H9 (cell line): ENCODE results near the gene CALY. TPM values are rescaled to one million over a fixed set of nuclear protein-coding genes. Genes with fewer than 3 reads are reported as not detected.
"Not testable (repeated sequence)": the region's sequence is repeated elsewhere in the genome, so short reads cannot be mapped to it uniquely, and the experiment has no call there.

Experiments
- DNase-seq: peaks from one replicate; pipeline ENCODE4 v3.0.0-alpha.2; 2017
- H2AFZ ChIP-seq: one replicate; pipeline ENCODE4 v1.6.1; 2013; ENCODE audit warnings: mild to moderate bottlenecking, low read length, control low read depth, moderate library complexity
- H2AK5ac ChIP-seq: 2 replicates; pipeline ENCODE4 v1.6.1; 2013; ENCODE audit warnings: low read length, control low read depth, mixed read lengths; ENCODE audit not compliant: insufficient read length
- H2BK120ac ChIP-seq: one replicate; pipeline ENCODE4 v1.6.1; 2013; ENCODE audit warnings: low read depth, mild to moderate bottlenecking, low read length, control low read depth, inconsistent platforms; ENCODE audit not compliant: poor library complexity, severe bottlenecking
- H2BK12ac ChIP-seq: 2 replicates; pipeline ENCODE4 v1.6.1; 2013; ENCODE audit warnings: low read length, control low read depth, mixed read lengths, low read depth; ENCODE audit not compliant: insufficient read length
- H2BK15ac ChIP-seq: 2 replicates; pipeline ENCODE4 v1.6.1; 2013; ENCODE audit warnings: low read depth, low read length, control low read depth
- H2BK20ac ChIP-seq: one replicate; pipeline ENCODE4 v1.6.1; 2013; ENCODE audit warnings: low read depth, mild to moderate bottlenecking, low read length, control low read depth, inconsistent platforms; ENCODE audit not compliant: poor library complexity, severe bottlenecking
- H2BK5ac ChIP-seq: 2 replicates; pipeline ENCODE4 v1.6.1; 2013; ENCODE audit warnings: low read length, control low read depth, mixed read lengths; ENCODE audit not compliant: insufficient read length
- H3K14ac ChIP-seq: 2 replicates; pipeline ENCODE4 v1.6.1; 2013; ENCODE audit warnings: low read length, control low read depth; ENCODE audit not compliant: insufficient read depth
- H3K18ac ChIP-seq: 2 replicates; pipeline ENCODE4 v1.6.1; 2013; ENCODE audit warnings: low read depth, mild to moderate bottlenecking, mixed read lengths, low read length, control low read depth; ENCODE audit not compliant: insufficient read length
- H3K23ac ChIP-seq: 2 replicates; pipeline ENCODE4 v1.6.1; 2013; ENCODE audit warnings: low read length, control low read depth, mixed read lengths, low read depth; ENCODE audit not compliant: insufficient read length
- H3K23me2 ChIP-seq: 2 replicates; pipeline ENCODE4 v1.6.1; 2013; ENCODE audit warnings: low read depth, mild to moderate bottlenecking, mixed read lengths, low read length, control low read depth; ENCODE audit not compliant: insufficient read length, poor library complexity, severe bottlenecking
- H3K27ac ChIP-seq: 2 replicates; pipeline ENCODE4 v1.5.1; 2013; ENCODE audit warnings: low read length, control low read depth, mixed read lengths, low read depth; ENCODE audit not compliant: insufficient read length
- H3K27me3 ChIP-seq: 2 replicates; pipeline ENCODE4 v1.6.1; 2013; ENCODE audit warnings: low read length, control low read depth, inconsistent platforms; ENCODE audit not compliant: insufficient read depth
- H3K4ac ChIP-seq: 2 replicates; pipeline ENCODE4 v1.6.1; 2013; ENCODE audit warnings: low read depth, mild to moderate bottlenecking, control low read depth, inconsistent platforms, low read length, moderate library complexity
- H3K4me1 ChIP-seq: 2 replicates; pipeline ENCODE4 v1.6.1; 2013; ENCODE audit warnings: low read length, control low read depth, inconsistent platforms; ENCODE audit not compliant: insufficient read depth
- H3K4me2 ChIP-seq: 2 replicates; pipeline ENCODE4 v1.6.1; 2013; ENCODE audit warnings: low read length, control low read depth, mixed read lengths; ENCODE audit not compliant: insufficient read length, insufficient read depth
- H3K56ac ChIP-seq: 2 replicates; pipeline ENCODE4 v1.6.1; 2013; ENCODE audit warnings: low read depth, mild to moderate bottlenecking, mixed read lengths, low read length, control low read depth; ENCODE audit not compliant: insufficient read length
- H3K79me1 ChIP-seq: 2 replicates; pipeline ENCODE4 v1.6.1; 2013; ENCODE audit warnings: low read depth, mild to moderate bottlenecking, moderate library complexity, low read length, control low read depth, inconsistent platforms; ENCODE audit not compliant: insufficient read depth, poor library complexity, severe bottlenecking
- H3K79me2 ChIP-seq: 2 replicates; pipeline ENCODE4 v1.6.1; 2013; ENCODE audit warnings: low read length, control low read depth, inconsistent platforms; ENCODE audit not compliant: insufficient read depth
- H3K9ac ChIP-seq: 2 replicates; pipeline ENCODE4 v1.6.1; 2013; ENCODE audit warnings: low read length, control low read depth, mixed read lengths; ENCODE audit not compliant: insufficient read length; ENCODE audit errors: extremely low read depth
- H3K9me3 ChIP-seq: one replicate; pipeline ENCODE4 v1.6.1; 2013; ENCODE audit warnings: low read depth, low read length, inconsistent platforms; ENCODE audit not compliant: control insufficient read depth
- H3T11ph ChIP-seq: one replicate; pipeline ENCODE4 v1.6.1; 2013; ENCODE audit warnings: mild to moderate bottlenecking, low read length, control low read depth, inconsistent platforms
- H4K20me1 ChIP-seq: one replicate; pipeline ENCODE4 v1.6.1; 2013; ENCODE audit not compliant: control insufficient read depth, insufficient read length, insufficient read depth
- H4K5ac ChIP-seq: 2 replicates; pipeline ENCODE4 v1.6.1; 2013; ENCODE audit warnings: low read depth, mild to moderate bottlenecking, mixed read lengths, low read length, control low read depth; ENCODE audit not compliant: insufficient read length
- H4K8ac ChIP-seq: replicated peaks from 2 replicates; pipeline ENCODE4 v1.6.1; 2013; ENCODE audit warnings: low read length, control low read depth, mixed read lengths, low read depth; ENCODE audit not compliant: insufficient read length
- H4K91ac ChIP-seq: 2 replicates; pipeline ENCODE4 v1.6.1; 2013; ENCODE audit warnings: low read depth, mild to moderate bottlenecking, moderate library complexity, mixed read lengths, low read length, control low read depth; ENCODE audit not compliant: insufficient read length
- H3K27ac Mint-ChIP-seq, 3 experiments: 2 replicates in 2 of 3; 3 replicates in 1 of 3; pipeline ENCODE4 v1.8.0; 2020 to 2021; ENCODE audit warnings: mixed read lengths in 3 of 3, mild to moderate bottlenecking in 1 of 3, moderate library complexity in 1 of 3
- H3K27me3 Mint-ChIP-seq: 2 replicates; pipeline ENCODE4 v1.8.0; 2021; ENCODE audit warnings: low read depth, mild to moderate bottlenecking, moderate library complexity, mixed read lengths
- H3K36me3 Mint-ChIP-seq, 3 experiments: 2 replicates in 2 of 3; 3 replicates in 1 of 3; pipeline ENCODE4 v1.8.0; 2020 to 2021; ENCODE audit warnings: low read depth in 3 of 3, mixed read lengths in 3 of 3; ENCODE audit not compliant: insufficient read depth in 1 of 3
- H3K4me1 Mint-ChIP-seq, 2 experiments: 2 replicates each; pipeline ENCODE4 v1.8.0; 2020; ENCODE audit warnings: mixed read lengths in 2 of 2
- H3K4me3 Mint-ChIP-seq, 2 experiments: 2 replicates in 1 of 2; 3 replicates in 1 of 2; pipeline ENCODE4 v1.8.0; 2020 to 2021; ENCODE audit warnings: mild to moderate bottlenecking in 2 of 2, mixed read lengths in 2 of 2, moderate library complexity in 1 of 2
- H3K9me3 Mint-ChIP-seq, 2 experiments: 2 replicates in 1 of 2; 3 replicates in 1 of 2; pipeline ENCODE4 v1.8.0; 2020; ENCODE audit warnings: mild to moderate bottlenecking in 2 of 2, mixed read lengths in 2 of 2, moderate library complexity in 1 of 2
- CTCF ChIP-seq: fragments of 200-600 bp; sonication (generic); conservative IDR thresholded peaks from 3 replicates; pipeline ENCODE4 v1.8.0; 2021; ENCODE audit warnings: antibody characterized with exemption, mild to moderate bottlenecking
- WGBS: extraction: QIAGEN DNeasy Blood & Tissue Kit; methylation state at CpG from one replicate; pipeline ENCODE4 v1.1.7; 2013; ENCODE audit warnings: missing lambda C conversion rate, low lambda C conversion rate, mixed read lengths; ENCODE audit not compliant: insufficient read length; ENCODE audit errors: extremely low coverage; 5-methylcytosine and 5-hydroxymethylcytosine counted together
- total RNA-seq: library from RNA; stranded (reverse); gene quantifications from 2 replicates; pipeline ENCODE4 v1.2.1, GENCODE V29; 2021

Gene CALY
- total RNA-seq, 1 experiment from 2014 or later = 2.9 TPM

- Histone ChIP-seq H3K23ac (no peak overlapping the region), H3K9ac (no peak overlapping the region), H4K91ac (no peak overlapping the region), H3K4ac (no peak overlapping the region), H2BK20ac (no peak overlapping the region), H3K18ac (no peak overlapping the region), H3K23me2 (no peaks in the 10 kb centered on the region), H2BK15ac (no peak overlapping the region), H4K5ac (no peak overlapping the region), H3K9me3 (no peaks in the 10 kb centered on the region), H3K27ac (no peak overlapping the region), H2AK5ac (no peak overlapping the region), H3K14ac (no peak overlapping the region), H4K20me1 (no peaks in the 10 kb centered on the region), H4K8ac (no peak overlapping the region), H2BK12ac (no peak overlapping the region), H3T11ph (no peak overlapping the region), H2BK5ac (no peak overlapping the region), H3K27me3 (no peaks in the 10 kb centered on the region), H2BK120ac (no peak overlapping the region), H3K4me1 (no peaks in the 10 kb centered on the region), H3K79me2 (no peaks in the 10 kb centered on the region), H3K79me1 (no peaks in the 10 kb centered on the region), H3K56ac (no peak overlapping the region), H3K4me2 (no peak overlapping the region), H2AFZ (no peak overlapping the region)
- DNase-seq = no peak
- no CpG with 5 or more reads among the region's 7 CpGs for WGBS
- Mint-ChIP-seq H3K4me1 (peaks cover 2 to 4% of the 10 kb centered on the region in 2 experiments; a peak in 2 of 4 replicates), H3K9me3 (no peaks in the 10 kb centered on the region), H3K27me3 (no peaks in the 10 kb centered on the region), H3K4me3 (no peak overlapping the region), H3K27ac (no peak overlapping the region), H3K36me3 (peaks cover 30 to 64% (median 63%) of the 10 kb centered on the region in 3 experiments; a peak in 6 of 7 replicates)
- no peak for TF ChIP-seq CTCF
Observed at GRCh38 chr10:133368153-133368552, 31.5 kb upstream of the CALY start.

GRCh38 chr10:133367461-133367860, 30.8 kb upstream of the CALY start:
- not testable (repeated sequence) for H2BK12ac ChIP-seq, H2BK15ac ChIP-seq, H3T11ph ChIP-seq, H3K4me1 ChIP-seq, H2BK120ac ChIP-seq, H3K79me1 ChIP-seq, H3K9ac ChIP-seq, DNase-seq, H3K4me1 Mint-ChIP-seq, H3K27ac ChIP-seq, H2BK20ac ChIP-seq, H3K23ac ChIP-seq, H3K27me3 Mint-ChIP-seq, H3K79me2 ChIP-seq, H4K5ac ChIP-seq, H3K23me2 ChIP-seq, H2BK5ac ChIP-seq, H3K56ac ChIP-seq, H3K4ac ChIP-seq, H3K18ac ChIP-seq, H3K9me3 ChIP-seq, H3K4me2 ChIP-seq, H3K27me3 ChIP-seq, H4K20me1 ChIP-seq, H4K91ac ChIP-seq, H3K4me3 Mint-ChIP-seq, H3K9me3 Mint-ChIP-seq, H3K14ac ChIP-seq, H2AK5ac ChIP-seq, H4K8ac ChIP-seq, H2AFZ ChIP-seq, H3K27ac Mint-ChIP-seq
- peaks cover 31 to 70% (median 69%) of the 10 kb centered on the region in 3 experiments; a peak in 6 of 7 replicates for H3K36me3 Mint-ChIP-seq
- WGBS = no CpG with 5 or more reads among the region's 7 CpGs
